Endothelial cell of umbilical vein (primary cell): Measurements from ENCODE around the gene KDM4C.

Experiments
- CTCF ChIP-seq, 2 donors: IDR thresholded peaks; 1 replicate in 1 of 2; 2 replicates in 1 of 2; pipeline ENCODE4 v1.5.1; 2011; ENCODE audit warnings: low read length in 2 of 2, mild to moderate bottlenecking in 2 of 2, moderate library complexity in 2 of 2, control low read depth in 1 of 2, inconsistent platforms in 1 of 2, low read depth in 1 of 2; ENCODE audit not compliant: insufficient read depth in 1 of 2; ENCODE audit errors: extremely low read depth in 1 of 2
- EZH2 ChIP-seq: IDR thresholded peaks from 2 replicates; pipeline ENCODE4 v1.6.1; 2012; ENCODE audit warnings: borderline replicate concordance, low read depth, mild to moderate bottlenecking, moderate library complexity, low read length, inconsistent platforms; ENCODE audit not compliant: severe bottlenecking
- FOS ChIP-seq: IDR thresholded peaks from 2 replicates; pipeline ENCODE4 v1.6.1; 2011; ENCODE audit warnings: mild to moderate bottlenecking, low read length, moderate library complexity, borderline replicate concordance; ENCODE audit not compliant: insufficient read depth
- JUN ChIP-seq: IDR thresholded peaks from 2 replicates; pipeline ENCODE4 v1.6.1; 2011; ENCODE audit warnings: borderline replicate concordance, low read depth; ENCODE audit not compliant: insufficient read length, insufficient read depth
- POLR2A ChIP-seq: IDR thresholded peaks from 2 replicates; pipeline ENCODE4 v1.6.1; 2012; ENCODE audit warnings: low read depth, mild to moderate bottlenecking, control low read depth, low read length
- POLR2AphosphoS5 ChIP-seq: IDR thresholded peaks from 2 replicates; pipeline ENCODE4 v1.6.1; 2012; ENCODE audit warnings: low read depth, mild to moderate bottlenecking, control low read depth, low read length, moderate library complexity; ENCODE audit not compliant: insufficient read depth
- TF ChIP-seq, protein P1 (sequence below): IDR thresholded peaks from 2 replicates; pipeline ENCODE4 v1.6.1; 2011; ENCODE audit not compliant: insufficient read depth, insufficient read length

DNA sequence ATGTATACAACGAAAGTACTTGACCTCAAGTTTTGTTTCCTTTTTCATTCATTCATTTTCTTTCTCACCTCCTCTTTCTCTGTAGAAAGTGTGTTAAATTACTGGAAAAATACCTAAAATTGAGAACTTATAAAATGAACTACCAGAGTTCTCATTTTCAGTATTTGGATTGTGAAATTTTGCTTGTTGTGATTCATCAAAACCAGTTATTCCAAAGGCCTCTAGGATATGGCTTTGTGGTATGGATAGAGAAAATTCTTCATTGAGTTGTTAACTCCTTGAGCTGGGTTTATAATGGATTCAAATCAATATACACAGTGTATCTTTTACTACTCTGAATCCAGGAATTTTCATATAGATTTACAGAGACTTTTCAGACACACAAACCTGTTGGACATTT is 287.6 kb downstream of the KDM4C start:
- no peak for TF ChIP-seq CTCF (IDR thresholded peaks at IDR 0.05; ENCODE audit: extremely low read depth in 1 of 2, insufficient read depth in 1 of 2, low read depth in 1 of 2, low read length in 2 of 2)
- TF ChIP-seq POLR2A, result no peak
- no peak for TF ChIP-seq EZH2
- no peak for TF ChIP-seq JUN
- TF ChIP-seq POLR2AphosphoS5, result no peak
- TF ChIP-seq, protein P1, sequence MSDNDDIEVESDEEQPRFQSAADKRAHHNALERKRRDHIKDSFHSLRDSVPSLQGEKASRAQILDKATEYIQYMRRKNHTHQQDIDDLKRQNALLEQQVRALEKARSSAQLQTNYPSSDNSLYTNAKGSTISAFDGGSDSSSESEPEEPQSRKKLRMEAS, result no peak
- TF ChIP-seq FOS, result no peak
